HG03571 (cell line): ENCODE data around the gene EHBP1L1.
"Not testable (repeated sequence)": the region's sequence is repeated elsewhere in the genome, so short reads cannot be mapped to it uniquely, and the experiment has no call there.

Experiments used
- ATAC-seq: cut with Tn5 transposase; IDR thresholded peaks from one replicate; pipeline ENCODE4 v1.9.1; 2021; ENCODE audit not compliant: unreplicated experiment

Gene EHBP1L1

DNA sequence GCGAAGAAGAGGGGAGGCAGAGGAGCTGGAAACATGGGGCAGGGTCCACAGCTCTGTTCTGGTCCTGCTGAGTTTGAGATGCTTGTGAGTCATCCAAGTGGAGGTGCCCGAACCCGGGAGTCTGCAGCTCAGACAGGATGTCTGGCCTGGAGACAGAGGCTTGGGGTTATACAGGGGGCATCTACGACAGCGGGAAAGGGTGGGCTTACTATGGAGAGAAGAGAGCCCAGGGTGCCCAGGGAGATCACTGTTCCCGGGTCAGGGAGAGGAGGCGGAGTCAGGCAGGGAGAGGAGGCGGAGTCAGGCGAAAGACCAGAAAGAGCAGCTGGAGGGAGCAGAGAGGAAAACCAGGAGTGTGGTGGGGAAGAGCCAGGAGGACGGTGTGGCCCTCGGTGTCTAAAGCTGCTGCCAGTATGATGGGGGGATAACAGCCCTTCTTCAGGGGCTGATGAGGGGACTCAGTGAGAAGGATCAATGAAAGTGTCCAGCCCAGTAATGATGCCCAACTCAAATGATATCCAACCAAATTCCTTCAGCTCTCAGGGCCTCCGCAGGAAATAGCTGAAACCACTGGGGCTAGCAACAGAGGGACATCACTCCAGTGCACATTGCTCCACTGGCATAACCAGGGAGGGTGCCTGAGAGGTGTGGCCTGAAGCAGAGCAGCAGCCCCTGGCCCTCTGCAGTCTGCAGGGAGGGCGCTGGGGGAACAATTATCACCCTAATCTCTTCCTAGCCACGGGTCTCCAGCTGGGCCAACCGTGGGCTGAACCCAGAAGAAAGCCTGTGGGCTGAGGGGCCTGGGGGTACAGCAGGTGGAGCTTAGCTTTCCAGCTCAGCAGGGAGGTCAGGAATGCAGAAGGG lies 15.1 kb upstream of the EHBP1L1 start:
- no peak for ATAC-seq

DNA sequence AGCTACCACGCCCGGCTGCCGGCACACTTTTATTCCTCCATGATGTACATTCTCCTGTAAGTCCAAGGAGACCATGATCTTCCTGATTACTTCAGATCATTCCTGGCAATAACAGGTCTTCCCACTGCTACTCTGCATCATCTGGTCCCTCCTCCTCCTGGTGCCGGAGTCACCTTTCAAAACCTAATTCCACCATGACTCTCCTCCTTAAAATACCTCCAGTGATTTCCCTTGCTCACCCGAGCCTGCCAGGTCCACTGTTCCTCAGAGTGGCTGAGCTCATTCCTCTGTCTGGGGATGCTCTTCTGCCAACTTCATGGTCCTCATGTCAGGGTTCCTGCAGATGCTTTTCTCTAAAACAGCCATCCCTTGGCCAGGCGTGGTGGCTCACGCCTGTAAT lies 13.8 kb upstream of the EHBP1L1 start:
- ATAC-seq = no peak

DNA sequence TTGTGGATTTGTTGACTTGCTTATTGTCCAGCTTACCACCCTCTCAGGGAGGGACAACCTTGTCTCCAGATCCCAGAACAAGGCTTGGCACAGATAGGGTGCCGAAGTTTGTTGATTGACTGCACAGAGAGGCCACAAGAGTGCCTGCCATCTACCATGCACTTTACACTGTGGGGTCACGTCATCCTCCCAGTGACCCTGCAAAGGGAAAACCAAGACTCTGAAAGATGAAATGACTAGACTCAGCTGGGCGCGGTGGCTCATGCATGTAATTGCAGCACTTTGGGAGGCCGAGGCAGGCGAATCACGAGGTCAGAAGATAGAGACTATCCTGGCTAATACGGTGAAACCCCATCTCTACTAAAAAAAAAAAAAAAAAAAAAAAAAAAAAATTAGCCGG lies 13.1 kb upstream of the EHBP1L1 start:
- no peak for ATAC-seq

DNA sequence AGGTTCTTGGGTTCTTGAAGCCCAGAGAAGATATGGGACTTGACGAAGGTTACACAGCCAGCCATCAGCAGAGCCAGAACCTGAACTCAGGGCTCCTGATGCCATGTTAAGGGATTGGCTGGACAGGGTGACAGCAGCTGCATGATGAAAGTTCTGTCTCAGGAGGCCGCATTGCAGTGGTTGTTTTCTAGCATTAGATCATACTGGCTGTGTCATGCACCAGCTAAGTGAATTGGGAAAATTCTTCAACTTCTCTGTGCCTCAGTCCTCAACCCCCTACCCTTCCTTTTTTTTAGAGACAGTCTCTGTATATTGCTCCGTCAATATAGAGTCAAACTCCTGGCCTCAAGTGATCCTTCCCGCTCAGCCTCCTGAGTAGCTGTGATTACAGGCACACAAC lies 12.3 kb upstream of the EHBP1L1 start:
- no peak for ATAC-seq

DNA sequence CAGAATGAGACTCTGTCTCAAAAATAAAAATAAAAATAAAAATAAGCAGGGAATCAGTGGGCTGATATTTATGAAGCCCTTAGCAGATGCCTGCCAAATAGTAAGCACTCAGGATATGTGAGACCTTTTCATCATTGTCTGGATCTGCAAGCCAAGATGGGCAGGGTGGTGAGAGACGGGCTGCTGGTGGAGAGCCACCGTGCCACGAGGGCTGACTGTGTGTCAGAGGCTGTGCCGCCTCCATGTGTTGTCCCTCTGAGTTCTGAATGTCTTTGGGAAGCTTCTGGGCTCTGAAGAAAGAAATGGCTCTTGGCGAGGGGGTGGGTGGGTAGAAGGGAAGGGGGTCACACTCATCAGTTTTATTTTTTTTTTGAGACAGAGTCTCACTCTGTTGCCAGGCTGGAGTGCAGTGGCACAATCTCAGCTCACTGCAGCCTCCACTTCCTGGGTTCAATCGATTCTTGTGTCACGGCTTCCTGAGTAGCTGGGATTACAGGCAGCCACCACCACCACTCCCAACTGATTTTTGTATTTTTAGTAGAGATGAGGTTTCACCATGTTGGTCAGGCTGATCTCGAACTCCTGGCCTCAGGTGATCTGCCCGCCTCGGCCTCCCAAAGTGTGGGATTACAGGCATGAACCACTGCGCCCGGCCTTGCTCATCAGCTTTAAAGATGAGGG lies 10.8 kb upstream of the EHBP1L1 start:
- ATAC-seq = not testable (repeated sequence)

DNA sequence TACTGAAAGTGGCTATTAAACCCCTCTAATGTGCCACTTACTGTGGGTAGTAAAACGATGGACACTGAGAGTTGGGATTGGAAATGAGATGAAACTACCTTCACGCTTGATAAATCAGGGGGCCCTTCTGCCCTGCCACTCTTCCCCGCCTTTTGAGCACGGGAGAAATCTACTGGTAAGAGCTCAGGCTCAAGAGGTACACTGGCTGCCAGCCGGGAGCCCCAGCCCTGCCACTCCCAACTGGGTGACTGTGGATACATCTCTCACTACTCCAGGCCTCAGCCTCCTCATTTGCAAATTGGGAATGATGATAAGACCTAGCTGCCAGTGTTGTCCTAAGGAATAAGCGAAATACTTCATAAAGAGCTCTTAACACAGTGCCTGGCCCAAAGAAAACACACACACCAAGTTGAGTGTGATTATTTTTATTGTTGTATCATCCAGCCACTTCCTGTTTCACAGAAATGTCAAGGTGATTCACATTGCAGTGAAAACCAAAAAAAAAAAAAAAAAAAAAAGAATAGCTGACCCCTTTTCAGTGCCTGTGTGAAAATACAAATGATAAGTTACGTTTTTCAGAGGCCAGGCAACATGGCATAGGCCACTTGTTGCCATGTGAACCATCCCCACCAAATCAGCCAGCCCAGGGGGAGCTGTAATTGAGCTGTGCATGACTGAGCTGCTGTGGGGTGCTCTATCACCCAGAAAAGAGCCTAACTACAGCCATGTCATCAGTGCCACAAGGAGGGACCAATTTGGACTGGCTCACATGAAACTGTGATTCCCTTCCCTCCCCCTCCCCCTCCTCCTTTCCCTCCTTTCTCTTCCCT lies 10.0 kb upstream of the EHBP1L1 start:
- no peak for ATAC-seq

DNA sequence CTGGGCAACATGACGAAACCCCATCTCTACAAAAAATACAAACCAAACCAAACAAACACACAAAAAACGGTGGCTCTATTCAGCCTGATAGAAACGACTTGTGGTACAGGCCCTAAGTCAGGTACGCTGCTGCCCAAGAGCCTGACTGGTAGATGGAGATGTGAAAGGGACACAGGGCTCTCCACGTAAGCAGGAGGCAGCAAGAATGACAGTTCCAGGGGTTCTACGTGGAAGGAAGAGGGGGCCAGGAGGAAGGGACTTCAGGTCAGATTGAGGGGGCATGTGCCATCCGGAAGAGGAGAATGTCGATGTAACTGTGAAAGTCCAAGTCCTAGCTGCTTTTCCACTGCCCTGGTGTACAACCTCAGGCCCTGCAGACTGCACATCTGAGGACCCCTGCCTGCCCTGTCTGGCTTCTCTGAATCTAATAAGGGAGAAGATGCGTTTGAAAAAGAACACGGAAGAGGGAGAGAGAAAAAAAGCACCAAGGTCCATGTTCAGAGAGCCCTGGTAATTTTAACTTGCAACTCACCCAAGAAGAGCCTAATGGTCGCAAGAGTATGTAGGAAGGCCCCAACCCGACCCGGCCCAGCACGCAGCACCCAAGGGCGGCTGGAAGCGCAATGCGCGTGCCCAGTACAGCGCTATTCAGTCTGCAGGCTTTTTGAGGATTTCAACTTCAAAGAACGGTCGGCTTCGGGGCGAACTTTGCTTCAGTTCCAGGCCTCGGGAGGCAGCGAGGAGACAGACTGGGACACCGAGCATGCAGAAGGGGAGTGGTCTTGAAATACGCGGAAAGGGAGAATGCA lies 6.5 kb upstream of the EHBP1L1 start:
- no peak for ATAC-seq

DNA sequence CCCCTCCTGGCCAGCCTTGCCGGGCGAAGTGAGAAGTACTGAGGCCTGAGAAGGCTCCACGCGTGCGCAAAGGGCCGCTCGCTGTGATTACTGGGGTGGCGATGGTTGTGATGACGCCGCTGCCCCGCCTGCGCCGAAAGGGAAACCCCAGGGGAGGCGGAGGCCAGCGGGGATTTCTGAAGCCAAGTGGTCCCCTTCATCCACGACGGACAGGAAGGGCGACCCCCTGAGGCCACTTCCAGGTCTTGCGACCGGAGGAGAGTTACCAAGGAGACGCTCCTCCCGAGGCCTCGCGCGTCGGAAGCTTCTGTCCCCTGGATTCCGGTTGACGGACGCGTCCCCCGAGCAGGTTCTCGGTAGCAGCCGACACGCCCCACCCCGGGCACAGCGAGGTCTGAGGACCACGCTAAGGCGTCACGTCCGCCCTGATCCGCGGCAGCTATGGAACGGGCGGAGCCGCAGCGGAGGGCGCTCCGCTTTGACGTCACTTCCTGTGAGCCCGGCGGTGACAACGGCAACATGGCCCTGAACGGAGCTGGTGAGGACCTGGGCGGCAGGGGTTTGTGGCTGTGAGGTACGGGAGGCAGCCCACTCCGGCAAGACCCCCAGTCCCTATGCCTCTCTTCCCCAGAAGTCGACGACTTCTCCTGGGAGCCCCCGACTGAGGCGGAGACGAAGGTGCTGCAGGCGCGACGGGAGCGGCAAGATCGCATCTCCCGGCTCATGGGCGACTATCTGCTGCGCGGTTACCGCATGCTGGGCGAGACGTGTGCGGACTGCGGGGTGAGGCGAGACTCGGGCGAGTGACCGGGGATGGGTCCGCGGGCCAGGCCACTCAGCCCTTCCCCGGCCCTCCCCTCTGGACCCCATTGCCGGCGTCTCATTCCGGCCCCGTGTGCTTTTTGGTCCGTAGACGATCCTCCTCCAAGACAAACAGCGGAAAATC lies 5.6 kb upstream of the EHBP1L1 start, which contains the start of gene ZNRD2:
Gene ZNRD2 (plus strand): TSS at position 505 of the 946 bp plus-strand sequence. CDS start 15 bp downstream, at position 520.
- ATAC-seq = peak; percentile 53

DNA sequence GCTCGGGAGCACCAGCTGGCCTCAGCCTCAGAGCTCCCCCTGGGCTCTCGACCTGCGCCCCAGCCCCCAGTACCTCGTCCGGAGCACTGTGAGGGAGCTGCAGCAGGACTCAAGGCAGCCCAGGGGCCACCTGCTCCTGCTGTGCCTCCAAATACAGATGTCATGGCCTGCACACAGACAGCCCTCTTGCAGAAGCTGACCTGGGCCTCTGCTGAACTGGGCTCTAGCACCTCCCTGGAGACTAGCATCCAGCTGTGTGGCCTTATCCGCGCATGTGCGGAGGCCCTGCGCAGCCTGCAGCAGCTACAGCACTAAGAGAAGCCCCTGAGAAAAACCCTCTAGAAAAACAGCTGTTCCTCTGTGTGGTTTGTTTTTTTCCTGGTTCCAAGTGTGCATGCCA lies 4.4 kb upstream of the EHBP1L1 start:
- ATAC-seq = no peak

DNA sequence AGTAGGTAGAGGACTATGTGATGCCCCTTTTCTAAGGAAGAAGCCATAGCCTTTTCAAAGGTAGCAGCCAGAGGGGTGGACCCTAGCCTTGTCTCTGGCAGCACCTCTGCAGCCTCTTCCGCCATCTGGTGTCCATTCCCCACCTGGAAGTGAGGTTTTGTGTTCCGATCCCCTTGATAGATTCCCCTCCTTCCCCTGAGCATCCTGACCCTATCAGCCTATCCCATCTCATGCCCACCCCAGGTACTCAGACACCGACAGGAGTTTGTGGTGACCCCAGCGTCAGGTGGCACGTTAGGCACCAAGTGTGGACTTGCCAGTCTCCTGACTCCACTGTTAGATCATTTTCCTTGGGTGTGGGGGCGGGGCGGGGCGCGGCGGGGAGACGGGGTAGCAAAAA lies 3.9 kb upstream of the EHBP1L1 start:
- no peak for ATAC-seq

DNA sequence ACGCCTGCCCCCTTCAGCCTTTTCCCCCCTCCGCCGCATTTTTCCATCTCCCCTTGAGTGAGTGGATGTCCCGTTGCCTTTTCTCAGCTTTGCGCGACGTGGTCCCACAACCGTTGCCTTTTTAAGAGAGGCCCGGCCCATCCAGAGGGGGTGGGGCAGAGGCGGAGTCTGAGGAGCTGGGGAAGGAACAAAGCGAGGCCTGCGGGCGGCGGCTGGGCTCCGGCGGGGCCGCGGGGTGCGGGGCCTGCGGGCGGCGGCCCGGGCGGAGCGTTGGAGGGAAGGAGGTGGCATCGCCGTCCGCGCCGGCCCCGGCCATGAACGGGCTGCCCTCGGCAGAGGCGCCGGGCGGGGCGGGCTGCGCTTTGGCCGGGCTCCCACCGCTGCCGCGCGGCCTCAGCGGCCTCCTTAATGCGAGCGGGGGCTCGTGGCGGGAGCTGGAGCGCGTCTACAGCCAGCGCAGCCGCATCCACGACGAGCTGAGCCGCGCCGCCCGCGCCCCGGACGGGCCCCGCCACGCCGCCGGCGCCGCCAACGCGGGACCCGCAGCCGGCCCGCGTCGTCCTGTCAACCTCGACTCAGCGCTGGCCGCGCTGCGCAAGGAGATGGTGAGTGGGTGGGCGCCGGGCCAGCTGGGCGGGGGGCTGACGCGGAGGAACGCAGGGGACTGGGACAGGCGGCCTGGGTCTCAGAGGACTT lies 3.3 kb upstream of the EHBP1L1 start, which contains the start of gene FAM89B:
Gene FAM89B (plus strand): TSS at position 183 of the 696 bp plus-strand sequence. CDS start 132 bp downstream, at position 315.
- no peak for ATAC-seq

DNA sequence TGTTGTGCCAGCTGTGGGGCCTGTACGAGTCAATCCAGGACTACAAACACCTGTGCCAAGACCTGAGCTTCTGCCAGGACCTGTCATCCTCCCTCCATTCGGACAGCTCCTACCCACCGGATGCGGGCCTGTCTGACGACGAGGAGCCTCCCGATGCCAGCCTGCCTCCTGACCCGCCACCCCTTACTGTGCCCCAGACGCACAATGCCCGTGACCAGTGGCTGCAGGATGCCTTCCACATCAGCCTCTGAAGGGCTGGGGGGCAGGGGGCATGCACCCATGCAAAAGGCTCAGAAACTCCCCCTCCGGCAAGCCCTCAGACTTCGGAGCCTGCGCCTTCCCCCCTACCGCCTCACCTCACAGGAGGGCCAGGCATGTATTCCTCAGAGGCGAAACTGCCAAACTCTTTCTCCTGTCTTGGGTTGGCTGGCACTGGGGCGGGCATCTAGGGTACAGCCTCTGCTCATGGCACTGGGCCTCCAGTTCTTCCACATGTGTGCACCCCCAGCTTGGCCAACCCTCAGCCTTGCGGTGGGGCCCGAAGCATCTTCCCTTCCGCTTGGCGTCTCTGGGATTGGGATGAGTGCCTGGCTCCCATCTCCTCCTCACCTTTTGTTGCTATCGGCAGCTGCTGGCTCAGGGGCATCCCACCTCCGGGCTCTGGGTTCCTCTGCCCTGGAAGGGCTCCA lies 2.3 kb upstream of the EHBP1L1 start:
- no peak for ATAC-seq

DNA sequence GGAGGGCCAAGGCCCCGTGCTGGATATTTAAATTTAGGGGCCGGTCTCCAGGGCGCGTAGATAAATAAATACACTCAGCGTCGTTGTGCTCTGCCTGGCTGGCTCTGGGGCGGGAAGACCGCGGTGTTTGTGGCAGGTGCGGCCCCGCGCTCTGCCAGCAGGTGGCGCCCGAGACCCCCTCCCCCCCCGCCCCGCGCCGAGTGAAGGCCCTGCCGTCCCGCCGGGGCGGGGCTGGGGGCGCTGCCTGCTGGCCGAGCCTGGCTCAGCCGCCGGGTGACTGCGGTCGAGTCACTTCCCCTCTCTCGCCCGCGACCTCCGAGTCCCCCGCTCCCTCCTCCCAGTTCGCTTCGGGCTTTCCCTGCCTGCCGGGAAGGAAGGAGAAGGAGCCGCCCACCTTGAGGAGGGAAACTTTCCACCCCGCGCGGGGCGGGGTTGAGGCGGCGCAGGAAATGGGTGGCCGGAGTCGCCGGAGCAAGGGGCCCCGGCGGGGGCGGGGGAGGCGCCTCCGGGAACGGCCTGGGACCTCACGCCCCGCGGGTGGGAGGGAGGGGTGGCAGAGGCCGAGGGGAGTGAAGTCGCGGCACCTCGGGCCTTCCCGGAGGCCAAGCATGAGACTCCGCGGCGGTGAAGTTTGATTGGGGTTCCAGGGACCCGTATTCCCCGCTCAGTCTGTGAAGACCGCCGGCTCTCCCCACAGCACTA lies 1.6 kb upstream of the EHBP1L1 start:
- ATAC-seq = no peak

DNA sequence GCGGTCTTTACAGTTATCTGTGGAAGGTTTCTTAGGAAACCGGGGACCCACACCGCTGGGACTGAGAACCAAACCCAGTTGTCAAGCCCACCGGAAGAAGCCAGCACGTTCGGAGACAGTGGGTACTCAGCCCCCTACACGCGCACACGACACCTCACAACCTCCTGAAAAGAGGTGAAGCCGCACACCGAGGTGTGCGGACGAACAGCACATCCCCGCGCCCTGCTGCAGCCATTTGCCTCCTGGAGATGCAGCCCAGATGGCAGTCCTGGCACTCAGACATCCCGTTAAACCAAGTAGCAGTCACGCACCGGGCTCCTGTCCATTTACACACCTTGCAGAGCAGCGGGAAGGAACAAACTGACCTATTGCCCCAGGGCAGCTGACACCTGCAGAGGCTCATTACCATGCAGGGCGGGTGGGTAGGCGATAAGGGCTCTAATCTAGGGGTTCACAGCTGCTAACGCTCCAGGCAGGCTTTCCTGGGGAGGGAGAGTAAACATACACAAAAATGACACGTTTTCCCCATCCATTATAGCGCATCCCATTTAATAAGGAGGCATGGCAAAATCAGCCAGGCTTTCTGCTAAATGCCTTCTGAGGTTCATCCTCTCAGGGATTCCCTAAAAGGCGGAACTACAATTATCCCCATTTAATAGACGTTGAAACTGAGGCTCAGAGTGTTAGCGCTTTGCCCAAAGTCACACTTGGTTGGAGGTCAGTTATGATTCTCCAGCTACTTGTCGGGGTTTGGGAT lies 864 bp upstream of the EHBP1L1 start:
- no peak for ATAC-seq

DNA sequence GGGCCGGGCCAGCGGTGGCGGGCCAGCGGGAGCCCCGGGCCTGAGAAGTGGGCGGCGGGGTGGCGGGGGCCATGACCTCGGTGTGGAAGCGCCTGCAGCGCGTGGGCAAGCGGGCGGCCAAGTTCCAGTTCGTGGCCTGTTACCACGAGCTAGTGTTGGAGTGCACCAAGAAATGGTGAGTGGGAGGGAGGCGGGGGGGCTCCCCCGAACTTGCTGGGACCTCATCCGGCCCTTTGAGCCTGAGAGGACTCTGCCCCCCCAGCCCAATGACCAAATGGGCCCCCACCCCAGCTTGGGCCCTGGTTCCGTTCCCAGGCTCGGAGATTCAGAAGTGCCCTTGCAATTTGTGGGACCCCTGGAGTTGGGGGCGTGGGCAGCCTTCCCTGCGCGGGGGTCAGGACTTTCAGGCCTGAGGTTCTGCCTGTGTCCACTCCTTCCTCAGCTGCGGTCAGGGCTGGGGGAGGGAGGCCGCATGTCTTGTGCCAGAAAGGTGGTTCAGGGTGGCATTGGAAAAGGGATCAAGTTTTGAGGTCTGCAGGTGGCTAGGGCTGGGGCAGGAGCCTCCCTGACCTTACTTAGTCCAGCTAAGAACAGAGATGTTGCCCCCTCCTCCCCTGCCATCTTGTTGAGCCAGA lies 496 bp downstream of the EHBP1L1 start:
- no peak for ATAC-seq
